Fibroblast of pulmonary artery (primary cell): ENCODE data around the gene PARP4.
"Not testable (repeated sequence)": the region's sequence is repeated elsewhere in the genome, so short reads cannot be mapped to it uniquely, and the experiment has no call there.

Experiments used
- DNase-seq: peaks from one replicate; pipeline ENCODE4 v3.0.0-alpha.2; 2010; ENCODE audit warnings: low read depth
- H3K4me3 ChIP-seq: replicated peaks from 2 replicates; pipeline ENCODE4 v1.5.1; 2011; ENCODE audit warnings: low read depth, mild to moderate bottlenecking, control low read depth, low read length, moderate library complexity
- CTCF ChIP-seq: IDR thresholded peaks from 2 replicates; pipeline ENCODE4 v1.5.1; 2011; ENCODE audit warnings: mild to moderate bottlenecking, control low read depth, low read length, inconsistent platforms; ENCODE audit errors: missing control alignments

Gene PARP4

GRCh38 chr13:24502533-24503378, 9.8 kb downstream of the PARP4 start:
- no peak overlapping the region for H3K4me3 ChIP-seq
- peak; percentile 48 for DNase-seq
- TF ChIP-seq CTCF = no peak

- H3K4me3 ChIP-seq = no peak overlapping the region
- peak; percentile 83 for DNase-seq
- no peak for TF ChIP-seq CTCF
Observed at GRCh38 chr13:24500977-24501376, 11.6 kb downstream of the PARP4 start.

GRCh38 chr13:24497742-24498141, 14.8 kb downstream of the PARP4 start:
- H3K4me3 ChIP-seq = no peak overlapping the region
- no peak for TF ChIP-seq CTCF
- no peak for DNase-seq

GRCh38 chr13:24496295-24496694, 16.3 kb downstream of the PARP4 start:
- not testable (repeated sequence) for H3K4me3 ChIP-seq, DNase-seq

GRCh38 chr13:24495151-24495729, 17.3 kb downstream of the PARP4 start:
- no peak for TF ChIP-seq CTCF
- DNase-seq = no peak
- H3K4me3 ChIP-seq = no peak overlapping the region

- H3K4me3 ChIP-seq = no peak overlapping the region
- no peak for DNase-seq
- no peak for TF ChIP-seq CTCF
Observed at GRCh38 chr13:24493356-24493755, 19.2 kb downstream of the PARP4 start.

- DNase-seq = peak; percentile 46
- H3K4me3 ChIP-seq = no peak overlapping the region
- TF ChIP-seq CTCF = peak; percentile 48
Observed at GRCh38 chr13:24491845-24492244, 20.7 kb downstream of the PARP4 start.
